Activated naive CD8-positive, alpha-beta T cell treated with anti-CD3 and anti-CD28 coated beads for 36 hours (primary cell): ENCODE data around the gene SMG6. TPM values are rescaled to one million over a fixed set of nuclear protein-coding genes. Genes with fewer than 3 reads are reported as not detected.

Experiments used
- DNase-seq: peaks from one replicate; pipeline ENCODE4 v3.0.0; 2021
- H3K27ac Mint-ChIP-seq: one replicate; pipeline ENCODE4 v1.8.0; 2022; ENCODE audit warnings: mild to moderate bottlenecking, moderate library complexity, mixed read lengths
- H3K27me3 Mint-ChIP-seq: one replicate; pipeline ENCODE4 v1.8.0; 2022; ENCODE audit warnings: mild to moderate bottlenecking, mixed read lengths
- H3K36me3 Mint-ChIP-seq: one replicate; pipeline ENCODE4 v1.8.0; 2021; ENCODE audit warnings: mild to moderate bottlenecking, mixed read lengths
- H3K4me1 Mint-ChIP-seq: one replicate; pipeline ENCODE4 v1.8.0; 2021; ENCODE audit warnings: mixed read lengths
- H3K4me3 Mint-ChIP-seq: one replicate; pipeline ENCODE4 v1.8.0; 2022; ENCODE audit warnings: mild to moderate bottlenecking, moderate library complexity, mixed read lengths
- H3K9me3 Mint-ChIP-seq: one replicate; pipeline ENCODE4 v1.8.0; 2022; ENCODE audit warnings: mixed read lengths
- total RNA-seq, 2 experiments: library from RNA; stranded (reverse); gene quantifications; one replicate each; pipeline ENCODE4 v1.2.3, GENCODE V29; 2021

Gene SMG6
- total RNA-seq, 2 experiments from 2014 or later: 48.7 to 51.8 TPM

- Mint-ChIP-seq H3K27ac (peak overlapping the region; percentile 3), H3K4me1 (peaks cover 26% of the 10 kb centered on the region), H3K9me3 (no peaks in the 10 kb centered on the region), H3K27me3 (peaks cover 12% of the 10 kb centered on the region), H3K4me3 (no peak overlapping the region), H3K36me3 (peaks cover 17% of the 10 kb centered on the region)
- no peak for DNase-seq
Observed at GRCh38 chr17:2044263-2044894, 259.2 kb downstream of the SMG6 start.

- Mint-ChIP-seq H3K36me3 (peaks cover 17% of the 10 kb centered on the region), H3K4me3 (peak overlapping the region; percentile 90), H3K9me3 (no peaks in the 10 kb centered on the region), H3K4me1 (peaks cover 20% of the 10 kb centered on the region), H3K27me3 (peaks cover 6% of the 10 kb centered on the region), H3K27ac (peak overlapping the region; percentile 91)
- DNase-seq: no peak
Observed at GRCh38 chr17:2043785-2044184, 259.8 kb downstream of the SMG6 start.

GRCh38 chr17:2042933-2043332, 260.7 kb downstream of the SMG6 start:
- DNase-seq: no peak
- Mint-ChIP-seq H3K27me3 (no peaks in the 10 kb centered on the region), H3K4me3 (peak overlapping the region; percentile 90), H3K9me3 (no peaks in the 10 kb centered on the region), H3K27ac (peak overlapping the region; percentile 91), H3K4me1 (peaks cover 15% of the 10 kb centered on the region), H3K36me3 (peaks cover 20% of the 10 kb centered on the region)

- no peaks in the 10 kb centered on the region for H3K27me3 Mint-ChIP-seq
- DNase-seq: no peak
- no peaks in the 10 kb centered on the region for H3K9me3 Mint-ChIP-seq
- peaks cover 15% of the 10 kb centered on the region for H3K4me1 Mint-ChIP-seq
- peaks cover 20% of the 10 kb centered on the region for H3K36me3 Mint-ChIP-seq
- peak overlapping the region; percentile 90 for H3K4me3 Mint-ChIP-seq
- peak overlapping the region; percentile 91 for H3K27ac Mint-ChIP-seq
Observed at GRCh38 chr17:2042390-2042847, 261.2 kb downstream of the SMG6 start.

GRCh38 chr17:2041561-2042389, 261.8 kb downstream of the SMG6 start, which contains the start of gene OVCA2:
TSS of gene OVCA2 (plus strand) at chr17:2042022. CDS start at chr17:2042048, 26 bp downstream.
- peak within 1 kb of the TSS; percentile 90 for H3K4me3 Mint-ChIP-seq
- H3K4me1 Mint-ChIP-seq: peaks cover 15% of the 10 kb centered on the region
- peak within 1 kb of the TSS; percentile 91 for H3K27ac Mint-ChIP-seq
- H3K9me3 Mint-ChIP-seq: no peaks in the 10 kb centered on the region
- peaks cover 21% of the 10 kb centered on the region for H3K36me3 Mint-ChIP-seq
- peak; percentile 97 for DNase-seq
- H3K27me3 Mint-ChIP-seq: no peaks in the 10 kb centered on the region

- DNase-seq: no peak
- H3K36me3 Mint-ChIP-seq: peaks cover 23% of the 10 kb centered on the region
- peak overlapping the region; percentile 90 for H3K4me3 Mint-ChIP-seq
- peaks cover 15% of the 10 kb centered on the region for H3K4me1 Mint-ChIP-seq
- H3K9me3 Mint-ChIP-seq: no peaks in the 10 kb centered on the region
- no peaks in the 10 kb centered on the region for H3K27me3 Mint-ChIP-seq
- H3K27ac Mint-ChIP-seq: no peak overlapping the region
Observed at GRCh38 chr17:2040942-2041560, 262.5 kb downstream of the SMG6 start.

- H3K27me3 Mint-ChIP-seq: no peaks in the 10 kb centered on the region
- H3K36me3 Mint-ChIP-seq: peaks cover 23% of the 10 kb centered on the region
- peaks cover 15% of the 10 kb centered on the region for H3K4me1 Mint-ChIP-seq
- H3K9me3 Mint-ChIP-seq: no peaks in the 10 kb centered on the region
- no peak overlapping the region for H3K27ac Mint-ChIP-seq
- DNase-seq: no peak
- no peak overlapping the region for H3K4me3 Mint-ChIP-seq
Observed at GRCh38 chr17:2040219-2040827, 263.3 kb downstream of the SMG6 start.

GRCh38 chr17:2037155-2037554, 266.4 kb downstream of the SMG6 start:
- no peaks in the 10 kb centered on the region for H3K27me3 Mint-ChIP-seq
- no peaks in the 10 kb centered on the region for H3K9me3 Mint-ChIP-seq
- H3K27ac Mint-ChIP-seq: no peak overlapping the region
- peaks cover 8% of the 10 kb centered on the region for H3K4me1 Mint-ChIP-seq
- H3K4me3 Mint-ChIP-seq: no peak overlapping the region
- no peak for DNase-seq
- peaks cover 10% of the 10 kb centered on the region for H3K36me3 Mint-ChIP-seq

- Mint-ChIP-seq H3K4me1 (peaks cover 16% of the 10 kb centered on the region), H3K27me3 (no peaks in the 10 kb centered on the region), H3K27ac (no peak overlapping the region), H3K9me3 (no peaks in the 10 kb centered on the region), H3K4me3 (no peak overlapping the region), H3K36me3 (peaks cover 6% of the 10 kb centered on the region)
- DNase-seq: no peak
Observed at GRCh38 chr17:2035541-2036488, 267.8 kb downstream of the SMG6 start.

GRCh38 chr17:2034806-2035540, 268.6 kb downstream of the SMG6 start:
- Mint-ChIP-seq H3K4me3 (no peak overlapping the region), H3K4me1 (peaks cover 17% of the 10 kb centered on the region), H3K27me3 (no peaks in the 10 kb centered on the region), H3K27ac (no peak overlapping the region), H3K36me3 (peaks cover 6% of the 10 kb centered on the region), H3K9me3 (no peaks in the 10 kb centered on the region)
- DNase-seq: no peak

GRCh38 chr17:2034157-2034556, 269.4 kb downstream of the SMG6 start:
- Mint-ChIP-seq H3K27ac (no peak overlapping the region), H3K4me1 (peaks cover 17% of the 10 kb centered on the region)

GRCh38 chr17:2033153-2033552, 270.4 kb downstream of the SMG6 start:
- Mint-ChIP-seq H3K36me3 (peaks cover 3% of the 10 kb centered on the region), H3K4me1 (peaks cover 17% of the 10 kb centered on the region), H3K27ac (no peak overlapping the region), H3K9me3 (no peaks in the 10 kb centered on the region), H3K27me3 (no peaks in the 10 kb centered on the region), H3K4me3 (no peak overlapping the region)
- no peak for DNase-seq

More at GRCh38 chr17:2034157-2034556, 269.4 kb downstream of the SMG6 start:
- no peak for DNase-seq
- Mint-ChIP-seq H3K27me3 (no peaks in the 10 kb centered on the region), H3K9me3 (no peaks in the 10 kb centered on the region), H3K4me3 (no peak overlapping the region), H3K36me3 (peaks cover 6% of the 10 kb centered on the region)

- peak overlapping the region; percentile 91 for H3K27ac Mint-ChIP-seq
- peaks cover 22% of the 10 kb centered on the region for H3K4me1 Mint-ChIP-seq
- H3K27me3 Mint-ChIP-seq: peaks cover 21% of the 10 kb centered on the region
- H3K36me3 Mint-ChIP-seq: no peaks in the 10 kb centered on the region
- peak overlapping the region; percentile 96 for H3K4me3 Mint-ChIP-seq
- no peaks in the 10 kb centered on the region for H3K9me3 Mint-ChIP-seq
- DNase-seq: peak; percentile 68
Observed at GRCh38 chr17:2030779-2031163, 272.8 kb downstream of the SMG6 start.
